Activated T-helper 1 cell treated with anti-CD3 and anti-CD28 coated beads, Interleukin-12 subunit alpha, Interleukin-12 subunit beta, Interleukin-2, Interleukin-4 antibody, amounts not matched to agents 30 ng/mL and 10 ng/mL and 1 ng/mL, durations not matched to agents 14 hours and 24 hours and 36 hours (primary cell): Measurements from ENCODE around the gene DRC7. TPM values are rescaled to one million over a fixed set of nuclear protein-coding genes. Genes with fewer than 3 reads are reported as not detected.
"Not testable (repeated sequence)": the region's sequence is repeated elsewhere in the genome, so short reads cannot be mapped to it uniquely, and the experiment has no call there.

Experiments
- DNase-seq: peaks from one replicate; pipeline ENCODE4 v3.0.0; 2021; ENCODE audit warnings: low spot score
- H3K27ac Mint-ChIP-seq: one replicate; pipeline ENCODE4 v1.8.0; 2021; ENCODE audit warnings: mild to moderate bottlenecking, mixed read lengths
- H3K27me3 Mint-ChIP-seq: one replicate; pipeline ENCODE4 v1.8.0; 2022; ENCODE audit warnings: mild to moderate bottlenecking, moderate library complexity, mixed read lengths; ENCODE audit not compliant: insufficient read depth
- H3K36me3 Mint-ChIP-seq: one replicate; pipeline ENCODE4 v1.8.0; 2021; ENCODE audit warnings: low read depth, mixed read lengths
- H3K4me1 Mint-ChIP-seq: one replicate; pipeline ENCODE4 v1.8.0; 2021; ENCODE audit warnings: low read depth, mixed read lengths
- H3K4me3 Mint-ChIP-seq: one replicate; pipeline ENCODE4 v1.8.0; 2021; ENCODE audit warnings: mild to moderate bottlenecking, moderate library complexity, mixed read lengths
- H3K9me3 Mint-ChIP-seq: one replicate; pipeline ENCODE4 v1.8.0; 2021; ENCODE audit warnings: mixed read lengths
- intact Hi-C: fragments of 100-400 bp; cut with micrococcal nuclease; formaldehyde crosslinking; loops from one replicate; pipeline ENCODE4 v1.15.1; 2024
- total RNA-seq: library from RNA; stranded (reverse); gene quantifications from 2 replicates; pipeline ENCODE4 v1.2.3, GENCODE V29; 2022

The DRC7 gene
- total RNA-seq, 1 donor from 2014 or later: not detected

- no peaks in the 10 kb centered on the region for H3K4me1 Mint-ChIP-seq
- no peaks in the 10 kb centered on the region for H3K9me3 Mint-ChIP-seq
- no peak overlapping the region for H3K4me3 Mint-ChIP-seq
- H3K36me3 Mint-ChIP-seq: no peaks in the 10 kb centered on the region
- DNase-seq: no peak
- intact Hi-C loops: no loop called here
- no peak overlapping the region for H3K27ac Mint-ChIP-seq
- H3K27me3 Mint-ChIP-seq: no peaks in the 10 kb centered on the region
Measured at GRCh38 chr16:57663436-57663835, 31.2 kb upstream of the DRC7 start.

GRCh38 chr16:57663917-57664661 is 30.5 kb upstream of the DRC7 start:
- DNase-seq: no peak
- Mint-ChIP-seq H3K9me3 (no peaks in the 10 kb centered on the region), H3K27ac (no peak overlapping the region), H3K27me3 (no peaks in the 10 kb centered on the region), H3K4me1 (no peaks in the 10 kb centered on the region), H3K36me3 (no peaks in the 10 kb centered on the region), H3K4me3 (no peak overlapping the region)
- intact Hi-C loops: no loop called here

GRCh38 chr16:57664662-57665025 is 30.0 kb upstream of the DRC7 start:
- Mint-ChIP-seq H3K9me3 (no peaks in the 10 kb centered on the region), H3K4me3 (no peak overlapping the region)
- intact Hi-C loops: no loop called here

GRCh38 chr16:57665541-57665940 is 29.1 kb upstream of the DRC7 start:
- Mint-ChIP-seq H3K4me1 (no peaks in the 10 kb centered on the region), H3K27ac (no peak overlapping the region), H3K36me3 (no peaks in the 10 kb centered on the region), H3K4me3 (no peak overlapping the region), H3K27me3 (peaks cover 7% of the 10 kb centered on the region), H3K9me3 (no peaks in the 10 kb centered on the region)
- intact Hi-C loops: no loop called here
- no peak for DNase-seq

More at GRCh38 chr16:57664662-57665025, 30.0 kb upstream of the DRC7 start:
- Mint-ChIP-seq H3K27me3 (peaks cover 2% of the 10 kb centered on the region), H3K27ac (no peak overlapping the region), H3K36me3 (no peaks in the 10 kb centered on the region), H3K4me1 (no peaks in the 10 kb centered on the region)
- no peak for DNase-seq

- Mint-ChIP-seq H3K4me3 (no peak overlapping the region), H3K4me1 (no peaks in the 10 kb centered on the region), H3K27me3 (peaks cover 7% of the 10 kb centered on the region), H3K27ac (no peak overlapping the region), H3K9me3 (no peaks in the 10 kb centered on the region), H3K36me3 (no peaks in the 10 kb centered on the region)
- intact Hi-C loops: no loop called here
- no peak for DNase-seq
Measured at GRCh38 chr16:57666353-57667047, 28.1 kb upstream of the DRC7 start.

GRCh38 chr16:57667048-57667525 is 27.5 kb upstream of the DRC7 start:
- H3K4me3 Mint-ChIP-seq: no peak overlapping the region
- H3K36me3 Mint-ChIP-seq: no peaks in the 10 kb centered on the region
- DNase-seq: no peak
- H3K9me3 Mint-ChIP-seq: no peaks in the 10 kb centered on the region
- intact Hi-C loops: no loop called here
- no peaks in the 10 kb centered on the region for H3K4me1 Mint-ChIP-seq
- H3K27me3 Mint-ChIP-seq: peaks cover 7% of the 10 kb centered on the region
- H3K27ac Mint-ChIP-seq: no peak overlapping the region

GRCh38 chr16:57667526-57668262 is 26.9 kb upstream of the DRC7 start:
- no peak for DNase-seq
- Mint-ChIP-seq H3K27me3 (peaks cover 7% of the 10 kb centered on the region), H3K9me3 (no peaks in the 10 kb centered on the region), H3K27ac (no peak overlapping the region), H3K4me3 (no peak overlapping the region), H3K4me1 (no peaks in the 10 kb centered on the region), H3K36me3 (no peaks in the 10 kb centered on the region)
- intact Hi-C loops: no loop called here

GRCh38 chr16:57668263-57668571 is 26.4 kb upstream of the DRC7 start, which contains the start of gene ADGRG3:
ADGRG3 (plus strand) TSS chr16:57668306; CDS start chr16:57668348, 42 bp downstream.
- Mint-ChIP-seq H3K27ac (no peak within 1 kb of the TSS), H3K36me3 (no peaks in the 10 kb centered on the region), H3K27me3 (peaks cover 7% of the 10 kb centered on the region), H3K4me1 (no peaks in the 10 kb centered on the region), H3K4me3 (no peak within 1 kb of the TSS), H3K9me3 (no peaks in the 10 kb centered on the region)
- intact Hi-C loops: no loop called here
- DNase-seq: no peak

- H3K36me3 Mint-ChIP-seq: no peaks in the 10 kb centered on the region
- no peak for DNase-seq
- H3K9me3 Mint-ChIP-seq: no peaks in the 10 kb centered on the region
- H3K4me3 Mint-ChIP-seq: no peak overlapping the region
- H3K4me1 Mint-ChIP-seq: no peaks in the 10 kb centered on the region
- no peak overlapping the region for H3K27ac Mint-ChIP-seq
- intact Hi-C loops: no loop called here
- H3K27me3 Mint-ChIP-seq: peaks cover 7% of the 10 kb centered on the region
Measured at GRCh38 chr16:57668630-57669475, 25.8 kb upstream of the DRC7 start.

- H3K4me1 Mint-ChIP-seq: no peaks in the 10 kb centered on the region
- intact Hi-C loops: no loop called here
- no peaks in the 10 kb centered on the region for H3K9me3 Mint-ChIP-seq
- H3K27me3 Mint-ChIP-seq: peaks cover 9% of the 10 kb centered on the region
- no peak for DNase-seq
- H3K4me3 Mint-ChIP-seq: no peak overlapping the region
- H3K36me3 Mint-ChIP-seq: no peaks in the 10 kb centered on the region
- H3K27ac Mint-ChIP-seq: no peak overlapping the region
Measured at GRCh38 chr16:57669476-57670162, 25.0 kb upstream of the DRC7 start.

GRCh38 chr16:57670196-57670595 is 24.4 kb upstream of the DRC7 start:
- Mint-ChIP-seq H3K27me3 (peaks cover 9% of the 10 kb centered on the region), H3K9me3 (no peaks in the 10 kb centered on the region), H3K36me3 (no peaks in the 10 kb centered on the region), H3K4me3 (no peak overlapping the region), H3K4me1 (no peaks in the 10 kb centered on the region), H3K27ac (no peak overlapping the region)
- intact Hi-C loops: no loop called here
- no peak for DNase-seq

GRCh38 chr16:57671451-57671850 is 23.2 kb upstream of the DRC7 start:
- H3K9me3 Mint-ChIP-seq, H3K27ac Mint-ChIP-seq, H3K4me1 Mint-ChIP-seq, intact Hi-C loops, H3K36me3 Mint-ChIP-seq, H3K4me3 Mint-ChIP-seq, DNase-seq: not testable (repeated sequence)
- peaks cover 13% of the 10 kb centered on the region for H3K27me3 Mint-ChIP-seq
